GM20431 (cell line): ENCODE data around the gene TNFRSF14.

Experiments used
- in situ Hi-C: fragments of 300-500 bp; cut with MseI, MboI; formaldehyde crosslinking; loops from one replicate; pipeline ENCODE4 v1.15.0; 2020; ENCODE audit warnings: low sequenced_read_pairs; ENCODE audit not compliant: unreplicated experiment

Gene TNFRSF14

GRCh38 chr1:2606881-2607621, 50.9 kb downstream of the TNFRSF14 start:
- in situ Hi-C loops = no loop called here

DNA sequence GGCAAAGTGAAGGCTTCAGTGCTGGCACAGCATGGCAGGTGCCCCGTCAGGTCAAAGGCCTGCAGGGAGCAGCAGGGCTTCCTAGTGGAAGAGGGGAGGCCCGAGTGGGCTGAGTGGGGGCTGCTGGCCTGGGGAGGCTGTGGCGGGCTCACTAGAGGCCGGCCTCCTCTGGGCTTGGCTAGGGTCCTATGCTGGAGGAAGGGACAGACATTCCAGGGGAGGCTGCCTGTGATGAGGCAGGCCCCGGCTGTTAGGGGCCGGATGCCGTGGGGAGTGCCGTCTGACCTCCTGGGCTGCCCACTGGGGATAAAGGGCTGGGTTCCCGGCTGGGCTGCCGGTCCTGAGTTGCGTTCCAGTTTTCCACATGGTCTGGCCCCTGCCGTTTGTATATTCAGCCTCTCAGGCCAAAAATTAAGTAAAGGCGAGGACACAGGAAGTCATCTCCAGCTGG, 51.5 kb downstream of the TNFRSF14 start:
- in situ Hi-C loops = no loop called here

DNA sequence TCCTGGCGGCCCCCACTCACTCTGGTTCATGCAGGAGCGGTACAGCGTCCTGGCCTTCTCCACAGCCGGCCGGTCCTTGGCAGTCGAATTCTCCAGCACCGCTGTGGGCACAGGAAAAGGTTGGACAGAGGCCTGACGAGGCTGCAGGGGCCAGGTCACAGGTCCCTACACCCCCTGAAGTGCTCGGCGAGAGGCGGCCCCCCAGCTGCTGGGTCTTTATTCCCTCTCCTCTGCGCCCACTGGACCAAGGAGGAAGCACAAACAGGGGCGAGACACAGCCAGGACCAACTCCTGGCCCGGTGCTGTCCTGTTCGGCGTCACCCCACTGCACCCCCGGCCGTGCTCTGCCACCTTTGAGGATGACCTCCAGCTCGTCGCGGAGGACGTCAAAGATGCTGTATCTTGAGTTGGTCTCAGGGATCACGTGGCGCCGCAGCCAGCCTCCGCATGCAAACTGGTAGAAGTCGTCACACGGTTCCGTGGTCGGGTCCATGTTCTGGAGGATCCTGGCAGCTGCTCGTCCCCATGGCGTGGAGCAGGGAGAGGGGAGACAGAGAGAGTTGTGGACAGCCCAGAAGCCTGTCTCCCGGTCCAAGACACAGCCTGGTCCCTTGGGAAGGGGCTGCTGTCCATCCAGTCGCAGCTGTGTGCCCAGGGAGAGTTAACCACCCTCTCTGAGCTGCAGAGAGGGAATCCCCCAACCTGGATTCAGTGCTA, 53.3 kb downstream of the TNFRSF14 start:
- in situ Hi-C loops = no loop called here

DNA sequence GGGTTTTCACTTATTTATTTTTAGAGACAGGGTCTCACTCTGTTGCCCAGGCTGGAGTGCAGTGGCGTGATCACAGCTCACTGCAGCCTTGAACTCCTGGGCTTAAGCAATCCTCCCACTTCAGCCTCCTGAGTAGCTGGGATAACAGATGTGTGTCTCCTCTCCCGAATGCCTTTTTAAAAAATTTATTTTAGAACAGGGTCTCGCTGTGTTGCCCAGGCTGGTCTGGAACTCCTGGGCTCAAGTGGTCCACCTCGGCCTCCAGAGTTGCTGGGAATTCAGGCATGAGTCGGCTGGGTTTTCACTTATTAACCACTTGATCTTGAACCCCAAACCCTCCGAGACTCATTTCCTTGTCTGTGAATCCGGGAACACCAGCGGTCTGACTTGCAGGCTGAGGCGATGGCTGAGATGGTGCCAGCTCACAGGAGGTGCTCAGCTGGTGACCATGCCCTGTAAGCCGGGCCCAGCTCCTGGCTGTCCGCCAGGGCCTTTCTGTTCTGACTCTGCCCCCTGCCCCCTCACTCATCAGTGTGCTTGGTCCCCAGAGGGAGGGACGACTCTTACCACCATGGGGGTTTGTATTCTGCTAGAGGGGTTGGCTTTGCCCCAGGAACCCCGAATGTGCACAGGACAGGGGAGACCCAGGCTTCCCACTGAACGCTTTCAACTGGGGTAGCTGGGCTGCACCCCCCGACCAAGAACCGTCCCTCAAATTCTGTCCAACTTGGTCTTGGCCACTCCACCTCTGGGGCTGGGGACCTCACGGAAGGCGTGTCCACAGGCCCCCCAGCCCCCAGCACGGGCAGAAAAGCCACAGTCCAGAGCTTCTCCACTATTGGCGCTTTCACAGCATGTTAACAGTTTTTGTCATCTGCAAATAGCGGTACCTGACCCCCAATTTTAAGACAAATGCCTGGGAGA, 54.1 kb downstream of the TNFRSF14 start:
- in situ Hi-C loops = no loop called here

- in situ Hi-C loops = no loop called here
These were observed 54.9 kb downstream of the TNFRSF14 start for GRCh38 chr1:2611031-2611501.

- in situ Hi-C loops = no loop called here
These were observed 55.7 kb downstream of the TNFRSF14 start for GRCh38 chr1:2611621-2612437.

- in situ Hi-C loops = no loop called here
These were observed 56.6 kb downstream of the TNFRSF14 start for GRCh38 chr1:2612591-2613365.
